ENCODE data around the gene HPCAL1.

The HPCAL1 gene

GRCh38 chr2:10413503-10413902 lies 110.8 kb downstream of the HPCAL1 start:
- TF ChIP-seq CTCF (IDR thresholded peaks at IDR 0.05; ENCODE audit: low read depth, low read length): no peak
- no peak overlapping the region for H3K4me3 ChIP-seq (ENCODE audit: low read depth, low read length)

GRCh38 chr2:10413991-10414451 lies 111.3 kb downstream of the HPCAL1 start:
- TF ChIP-seq CTCF (IDR thresholded peaks at IDR 0.05; ENCODE audit: low read depth, low read length): no peak
- no peak overlapping the region for H3K4me3 ChIP-seq (ENCODE audit: low read depth, low read length)

GRCh38 chr2:10414591-10414990 lies 111.9 kb downstream of the HPCAL1 start:
- no peak overlapping the region for H3K4me3 ChIP-seq (ENCODE audit: low read depth, low read length)
- TF ChIP-seq CTCF (IDR thresholded peaks at IDR 0.05; ENCODE audit: low read depth, low read length): no peak

- no peak for TF ChIP-seq CTCF (IDR thresholded peaks at IDR 0.05; ENCODE audit: low read depth, low read length)
- H3K4me3 ChIP-seq (ENCODE audit: low read depth, low read length): no peak overlapping the region
Measured at GRCh38 chr2:10415048-10415447, 112.3 kb downstream of the HPCAL1 start.

- TF ChIP-seq CTCF (IDR thresholded peaks at IDR 0.05; ENCODE audit: low read depth, low read length): no peak
- no peak overlapping the region for H3K4me3 ChIP-seq (ENCODE audit: low read depth, low read length)
Measured at GRCh38 chr2:10415640-10416039, 112.9 kb downstream of the HPCAL1 start.

GRCh38 chr2:10417551-10418335 lies 115.0 kb downstream of the HPCAL1 start:
- no peak overlapping the region for H3K4me3 ChIP-seq (ENCODE audit: low read depth, low read length)
- TF ChIP-seq CTCF (IDR thresholded peaks at IDR 0.05; ENCODE audit: low read depth, low read length): no peak

GRCh38 chr2:10419553-10420257 lies 117.0 kb downstream of the HPCAL1 start:
- no peak overlapping the region for H3K4me3 ChIP-seq (ENCODE audit: low read depth, low read length)
- no peak for TF ChIP-seq CTCF (IDR thresholded peaks at IDR 0.05; ENCODE audit: low read depth, low read length)

Data from WI38 (cell line).